Muscle layer of duodenum (tissue), 2 donors: ENCODE measurements around the gene TFPI.
A peak's percentile ranks its signal among the peaks of the same experiment; 100 is the strongest.
"Not testable (repeated sequence)": the region's sequence is repeated elsewhere in the genome, so short reads cannot be mapped to it uniquely, and the experiment has no call there.

Experiments used
- H3K27ac ChIP-seq: one replicate; pipeline ENCODE4 v1.7.0; 2013; ENCODE audit warnings: mild to moderate bottlenecking, low read length
- H3K27me3 ChIP-seq: one replicate; pipeline ENCODE4 v1.7.0; 2013; ENCODE audit warnings: low read depth, mild to moderate bottlenecking, control low read depth, low read length
- H3K36me3 ChIP-seq, 2 donors: one replicate each; pipeline ENCODE4 v1.7.0; 2013; ENCODE audit warnings: low read length in 2 of 2, control low read depth in 1 of 2, mild to moderate bottlenecking in 1 of 2; ENCODE audit not compliant: insufficient read depth in 2 of 2, control insufficient read depth in 1 of 2
- H3K4me1 ChIP-seq, 2 donors: one replicate each; pipeline ENCODE4 v1.7.0; 2013; ENCODE audit warnings: low read length in 2 of 2, mild to moderate bottlenecking in 2 of 2, control low read depth in 1 of 2, moderate library complexity in 1 of 2; ENCODE audit not compliant: insufficient read depth in 2 of 2, control insufficient read depth in 1 of 2
- H3K4me3 ChIP-seq, 2 donors: one replicate each; pipeline ENCODE4 v1.7.0; 2013; ENCODE audit warnings: low read length in 2 of 2, low read depth in 1 of 2, mild to moderate bottlenecking in 1 of 2
- H3K9me3 ChIP-seq, 2 donors: one replicate each; pipeline ENCODE4 v1.7.0; 2013; ENCODE audit warnings: low read length in 2 of 2, control low read depth in 1 of 2, mild to moderate bottlenecking in 1 of 2; ENCODE audit not compliant: control insufficient read depth in 1 of 2
- donor health status: healthy.

The TFPI gene

GRCh38 chr2:187543488-187543887 lies 10.7 kb downstream of the TFPI start:
- Histone ChIP-seq H3K9me3 (no peaks in the 10 kb centered on the region), H3K4me1 (peaks cover 0 to 20% of the 10 kb centered on the region in 2 donors), H3K36me3 (peaks cover 0 to 4% of the 10 kb centered on the region in 2 donors), H3K4me3 (no peak overlapping the region), H3K27me3 (no peaks in the 10 kb centered on the region), H3K27ac (peak overlapping the region; percentile 51)

GRCh38 chr2:187542123-187542522 lies 12.1 kb downstream of the TFPI start:
- peaks cover 0 to 4% of the 10 kb centered on the region in 2 donors for H3K36me3 ChIP-seq
- H3K27ac ChIP-seq = peak overlapping the region; percentile 88
- H3K27me3 ChIP-seq = no peaks in the 10 kb centered on the region
- no peaks in the 10 kb centered on the region for H3K9me3 ChIP-seq
- peaks cover 0 to 20% of the 10 kb centered on the region in 2 donors for H3K4me1 ChIP-seq
- peak overlapping the region in 1 of 2 donors; percentile 12 for H3K4me3 ChIP-seq

GRCh38 chr2:187541086-187542085 lies 12.8 kb downstream of the TFPI start:
- peaks cover 0 to 4% of the 10 kb centered on the region in 2 donors for H3K36me3 ChIP-seq
- H3K9me3 ChIP-seq = no peaks in the 10 kb centered on the region
- H3K27me3 ChIP-seq = no peaks in the 10 kb centered on the region
- H3K4me1 ChIP-seq = peaks cover 0 to 20% of the 10 kb centered on the region in 2 donors
- peak overlapping the region in 1 of 2 donors; percentile 12 for H3K4me3 ChIP-seq
- peak overlapping the region; percentile 88 for H3K27ac ChIP-seq

GRCh38 chr2:187538222-187538621 lies 16.0 kb downstream of the TFPI start:
- not testable (repeated sequence) for H3K27ac ChIP-seq, H3K27me3 ChIP-seq
- H3K4me1 ChIP-seq = peaks cover 0 to 13% of the 10 kb centered on the region in 2 donors

GRCh38 chr2:187535381-187535780 lies 18.9 kb downstream of the TFPI start:
- H3K27ac ChIP-seq, H3K27me3 ChIP-seq, H3K36me3 ChIP-seq, H3K9me3 ChIP-seq, H3K4me3 ChIP-seq, H3K4me1 ChIP-seq: not testable (repeated sequence)

More at GRCh38 chr2:187538222-187538621, 16.0 kb downstream of the TFPI start:
- H3K36me3 ChIP-seq, H3K9me3 ChIP-seq, H3K4me3 ChIP-seq: not testable (repeated sequence)

GRCh38 chr2:187532333-187533120 lies 21.7 kb downstream of the TFPI start:
- H3K27ac ChIP-seq = no peak overlapping the region
- peaks cover 0 to 7% of the 10 kb centered on the region in 2 donors for H3K36me3 ChIP-seq

GRCh38 chr2:187529977-187530721 lies 24.1 kb downstream of the TFPI start:
- no peaks in the 10 kb centered on the region for H3K27me3 ChIP-seq
- H3K4me3 ChIP-seq = no peak overlapping the region
- H3K4me1 ChIP-seq = no peaks in the 10 kb centered on the region
- H3K9me3 ChIP-seq = no peaks in the 10 kb centered on the region
- H3K36me3 ChIP-seq = peaks cover 0 to 7% of the 10 kb centered on the region in 2 donors
- H3K27ac ChIP-seq = no peak overlapping the region

More at GRCh38 chr2:187532333-187533120, 21.7 kb downstream of the TFPI start:
- Histone ChIP-seq H3K9me3 (no peaks in the 10 kb centered on the region), H3K4me3 (no peak overlapping the region), H3K27me3 (no peaks in the 10 kb centered on the region), H3K4me1 (no peaks in the 10 kb centered on the region)

GRCh38 chr2:187529248-187529976 lies 24.8 kb downstream of the TFPI start:
- no peaks in the 10 kb centered on the region for H3K9me3 ChIP-seq
- H3K27me3 ChIP-seq = no peaks in the 10 kb centered on the region
- H3K36me3 ChIP-seq = peaks cover 0 to 7% of the 10 kb centered on the region in 2 donors
- H3K4me1 ChIP-seq = no peaks in the 10 kb centered on the region
- H3K27ac ChIP-seq = no peak overlapping the region
- no peak overlapping the region for H3K4me3 ChIP-seq

- Histone ChIP-seq H3K4me1 (no peaks in the 10 kb centered on the region), H3K36me3 (peaks cover 0 to 7% of the 10 kb centered on the region in 2 donors), H3K4me3 (no peak overlapping the region), H3K27ac (no peak overlapping the region), H3K27me3 (no peaks in the 10 kb centered on the region), H3K9me3 (no peaks in the 10 kb centered on the region)
Observed at GRCh38 chr2:187528042-187528441, 26.2 kb downstream of the TFPI start.

GRCh38 chr2:187527262-187527661 lies 27.0 kb downstream of the TFPI start:
- Histone ChIP-seq H3K4me3 (no peak overlapping the region), H3K9me3 (no peaks in the 10 kb centered on the region), H3K4me1 (no peaks in the 10 kb centered on the region), H3K27ac (no peak overlapping the region), H3K36me3 (peaks cover 0 to 7% of the 10 kb centered on the region in 2 donors), H3K27me3 (no peaks in the 10 kb centered on the region)
